Measurements from ENCODE around the gene TNS1. TPM values are rescaled to one million over a fixed set of nuclear protein-coding genes. Genes with fewer than 3 reads are reported as not detected.
"Not testable (repeated sequence)": the region's sequence is repeated elsewhere in the genome, so short reads cannot be mapped to it uniquely, and the experiment has no call there.

Gene TNS1
- total and polyA plus RNA-seq, 4 donors = 67.0 to 377 (median 208) TPM

GRCh38 chr2:217812170-217812569 lies 190.6 kb downstream of the TNS1 start:
- ATAC-seq (ENCODE audit: insufficient read depth, low FRiP score) = no peak
- peaks cover 73 to 85% (median 78%) of the 10 kb centered on the region in 4 donors for H3K36me3 ChIP-seq (ENCODE audit: control insufficient read depth in 4 of 4, insufficient read depth in 4 of 4, low read length in 4 of 4)
- no peak for TF ChIP-seq CTCF (IDR thresholded peaks at IDR 0.05; ENCODE audit: control extremely low read depth, extremely low read depth)
- H3K9ac ChIP-seq (ENCODE audit: insufficient read depth in 1 of 2, low read length in 2 of 2) = no peak overlapping the region
- H3K4me3 ChIP-seq = no peak overlapping the region
- no peaks in the 10 kb centered on the region for H3K9me3 ChIP-seq (ENCODE audit: control insufficient read depth in 4 of 4, insufficient read depth in 3 of 4, low read length in 3 of 4)
- no peak for DNase-seq
- H3K27me3 ChIP-seq (ENCODE audit: control insufficient read depth in 3 of 3, insufficient read depth in 3 of 3, low read length in 2 of 3) = no peaks in the 10 kb centered on the region
- no peak overlapping the region for H3K27ac ChIP-seq (ENCODE audit: low read depth in 1 of 2, low read length in 1 of 2)
- WGBS, 2 donors = 86 to 87% methylated on average over 6 of the region's 6 CpGs
- H3K4me1 ChIP-seq (ENCODE audit: control insufficient read depth in 5 of 5, insufficient read depth in 5 of 5, low read length in 5 of 5) = peaks cover 5 to 22% (median 14%) of the 10 kb centered on the region in 5 donors

- H3K9me3 ChIP-seq (ENCODE audit: control insufficient read depth in 4 of 4, insufficient read depth in 3 of 4, low read length in 3 of 4) = peaks cover 0 to 2% (median 0%) of the 10 kb centered on the region in 4 donors
- H3K36me3 ChIP-seq (ENCODE audit: control insufficient read depth in 4 of 4, insufficient read depth in 4 of 4, low read length in 4 of 4) = peaks cover 69 to 84% (median 78%) of the 10 kb centered on the region in 4 donors
- no peak for ATAC-seq (ENCODE audit: insufficient read depth, low FRiP score)
Measured at GRCh38 chr2:217810260-217810659, 192.5 kb downstream of the TNS1 start.

GRCh38 chr2:217809736-217810135 lies 193.1 kb downstream of the TNS1 start:
- H3K4me3 ChIP-seq = no peak overlapping the region
- TF ChIP-seq CTCF (IDR thresholded peaks at IDR 0.05; ENCODE audit: control extremely low read depth, extremely low read depth) = no peak
- H3K9me3 ChIP-seq (ENCODE audit: control insufficient read depth in 4 of 4, insufficient read depth in 3 of 4, low read length in 3 of 4) = peaks cover 0 to 2% (median 0%) of the 10 kb centered on the region in 4 donors
- H3K27ac ChIP-seq (ENCODE audit: low read depth in 1 of 2, low read length in 1 of 2) = no peak overlapping the region
- 91 to 97% methylated on average over 7 of the region's 7 CpGs for WGBS, 2 donors
- H3K27me3 ChIP-seq (ENCODE audit: control insufficient read depth in 3 of 3, insufficient read depth in 3 of 3, low read length in 2 of 3) = peaks cover 0 to 3% (median 0%) of the 10 kb centered on the region in 3 donors
- H3K36me3 ChIP-seq (ENCODE audit: control insufficient read depth in 4 of 4, insufficient read depth in 4 of 4, low read length in 4 of 4) = peaks cover 69 to 81% (median 76%) of the 10 kb centered on the region in 4 donors
- no peak overlapping the region for H3K9ac ChIP-seq (ENCODE audit: insufficient read depth in 1 of 2, low read length in 2 of 2)
- ATAC-seq (ENCODE audit: insufficient read depth, low FRiP score) = no peak
- H3K4me1 ChIP-seq (ENCODE audit: control insufficient read depth in 5 of 5, insufficient read depth in 5 of 5, low read length in 5 of 5) = peaks cover 0 to 12% (median 6%) of the 10 kb centered on the region in 5 donors
- no peak for DNase-seq

More at GRCh38 chr2:217810260-217810659, 192.5 kb downstream of the TNS1 start:
- WGBS, 2 donors = 91 to 93% methylated on average over 7 of the region's 7 CpGs
- no peak for TF ChIP-seq CTCF (IDR thresholded peaks at IDR 0.05; ENCODE audit: control extremely low read depth, extremely low read depth)
- Histone ChIP-seq H3K9ac (ENCODE audit: insufficient read depth in 1 of 2, low read length in 2 of 2) (no peak overlapping the region), H3K27ac (ENCODE audit: low read depth in 1 of 2, low read length in 1 of 2) (no peak overlapping the region), H3K27me3 (ENCODE audit: control insufficient read depth in 3 of 3, insufficient read depth in 3 of 3, low read length in 2 of 3) (peaks cover 0 to 3% (median 0%) of the 10 kb centered on the region in 3 donors), H3K4me1 (ENCODE audit: control insufficient read depth in 5 of 5, insufficient read depth in 5 of 5, low read length in 5 of 5) (peaks cover 0 to 12% (median 6%) of the 10 kb centered on the region in 5 donors), H3K4me3 (no peak overlapping the region)
- no peak for DNase-seq

- not testable (repeated sequence) for H3K9me3 ChIP-seq (ENCODE audit: control insufficient read depth in 4 of 4, insufficient read depth in 3 of 4, low read length in 3 of 4); ATAC-seq (ENCODE audit: insufficient read depth, low FRiP score); H3K9ac ChIP-seq (ENCODE audit: insufficient read depth in 1 of 2, low read length in 2 of 2); H3K4me3 ChIP-seq; DNase-seq; H3K27me3 ChIP-seq (ENCODE audit: control insufficient read depth in 3 of 3, insufficient read depth in 3 of 3, low read length in 2 of 3)
- 92% methylated on average over 3 of the region's 3 CpGs for WGBS, 2 donors
- Histone ChIP-seq H3K27ac (ENCODE audit: low read depth in 1 of 2, low read length in 1 of 2) (peak overlapping the region in 1 of 2 donors; percentile 14), H3K4me1 (ENCODE audit: control insufficient read depth in 5 of 5, insufficient read depth in 5 of 5, low read length in 5 of 5) (peaks cover 0 to 12% (median 6%) of the 10 kb centered on the region in 5 donors), H3K36me3 (ENCODE audit: control insufficient read depth in 4 of 4, insufficient read depth in 4 of 4, low read length in 4 of 4) (peaks cover 66 to 81% (median 72%) of the 10 kb centered on the region in 4 donors)
Measured at GRCh38 chr2:217808967-217809366, 193.8 kb downstream of the TNS1 start.
